Measurements from ENCODE around the gene OPHN1.

The OPHN1 gene

GRCh38 chrX:68232206-68232605, 201.1 kb downstream of the OPHN1 start:
- no peak overlapping the region for H3K4me3 ChIP-seq (ENCODE audit: insufficient read depth, low read depth, low read length)
- no peaks in the 10 kb centered on the region for H3K36me3 ChIP-seq (ENCODE audit: control insufficient read depth, insufficient read depth, low read length)
- H3K9me3 ChIP-seq (ENCODE audit: control insufficient read depth, low read length), result no peaks in the 10 kb centered on the region
- H3K27me3 ChIP-seq (ENCODE audit: control insufficient read depth, insufficient read depth, low read length, poor library complexity, severe bottlenecking), result no peaks in the 10 kb centered on the region
- no peaks in the 10 kb centered on the region for H3K4me1 ChIP-seq (ENCODE audit: control insufficient read depth, insufficient read depth, low read length)
- 90 to 97% methylated on average over 5 of the region's 5 CpGs for WGBS, 2 experiments
- H3K27ac ChIP-seq (ENCODE audit: insufficient read depth, low read depth, low read length, poor library complexity, severe bottlenecking), result no peak overlapping the region

- Histone ChIP-seq H3K4me1 (ENCODE audit: control insufficient read depth, insufficient read depth, low read length) (no peaks in the 10 kb centered on the region), H3K36me3 (ENCODE audit: control insufficient read depth, insufficient read depth, low read length) (no peaks in the 10 kb centered on the region), H3K27ac (ENCODE audit: insufficient read depth, low read depth, low read length, poor library complexity, severe bottlenecking) (no peak overlapping the region), H3K27me3 (ENCODE audit: control insufficient read depth, insufficient read depth, low read length, poor library complexity, severe bottlenecking) (no peaks in the 10 kb centered on the region), H3K9me3 (ENCODE audit: control insufficient read depth, low read length) (no peaks in the 10 kb centered on the region), H3K4me3 (ENCODE audit: insufficient read depth, low read depth, low read length) (no peak overlapping the region)
- WGBS, 2 experiments, result 90% methylated on average over 1 of the region's 1 CpG; no CpG with 5 or more reads in 1 of the 2 experiments
Measured at GRCh38 chrX:68209008-68209407, 224.3 kb downstream of the OPHN1 start.

DNA sequence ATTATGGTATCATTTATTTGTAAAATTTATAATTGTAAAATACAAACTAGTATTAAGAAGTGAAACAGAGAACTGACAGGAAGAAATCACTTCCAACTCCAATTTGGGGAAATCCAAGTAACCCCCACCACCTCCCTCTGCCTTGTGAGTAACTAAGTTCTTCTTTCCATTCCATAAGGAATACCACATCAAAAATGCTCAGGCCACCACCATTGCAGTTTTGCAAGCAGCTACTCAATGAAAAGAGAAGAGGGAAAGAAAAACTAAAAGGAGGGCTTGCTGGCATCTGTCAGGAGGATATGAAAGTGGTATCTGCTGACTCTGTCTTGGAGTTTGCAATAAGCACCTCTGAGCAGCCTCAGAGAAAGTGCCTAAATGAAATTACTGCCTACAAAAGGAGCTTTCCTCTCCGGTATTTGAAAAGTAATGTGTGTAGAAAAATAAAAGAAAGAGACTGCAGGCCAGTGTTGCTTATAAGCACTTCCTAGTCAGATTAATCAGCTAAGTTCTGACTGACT, 228.7 kb downstream of the OPHN1 start:
- no peaks in the 10 kb centered on the region for H3K9me3 ChIP-seq (ENCODE audit: control insufficient read depth, low read length)
- H3K27me3 ChIP-seq (ENCODE audit: control insufficient read depth, insufficient read depth, low read length, poor library complexity, severe bottlenecking), result no peaks in the 10 kb centered on the region
- WGBS, 2 experiments, result 100% methylated on average over 1 of the region's 1 CpG
- H3K36me3 ChIP-seq (ENCODE audit: control insufficient read depth, insufficient read depth, low read length), result no peaks in the 10 kb centered on the region
- H3K4me1 ChIP-seq (ENCODE audit: control insufficient read depth, insufficient read depth, low read length), result no peaks in the 10 kb centered on the region
- no peak overlapping the region for H3K27ac ChIP-seq (ENCODE audit: insufficient read depth, low read depth, low read length, poor library complexity, severe bottlenecking)
- no peak overlapping the region for H3K4me3 ChIP-seq (ENCODE audit: insufficient read depth, low read depth, low read length)

GRCh38 chrX:68203646-68204045, 229.6 kb downstream of the OPHN1 start:
- Histone ChIP-seq H3K27me3 (ENCODE audit: control insufficient read depth, insufficient read depth, low read length, poor library complexity, severe bottlenecking) (no peaks in the 10 kb centered on the region), H3K4me1 (ENCODE audit: control insufficient read depth, insufficient read depth, low read length) (no peaks in the 10 kb centered on the region), H3K36me3 (ENCODE audit: control insufficient read depth, insufficient read depth, low read length) (no peaks in the 10 kb centered on the region), H3K4me3 (ENCODE audit: insufficient read depth, low read depth, low read length) (no peak overlapping the region), H3K9me3 (ENCODE audit: control insufficient read depth, low read length) (no peaks in the 10 kb centered on the region), H3K27ac (ENCODE audit: insufficient read depth, low read depth, low read length, poor library complexity, severe bottlenecking) (no peak overlapping the region)
- 87 to 97% methylated on average over 2 of the region's 2 CpGs for WGBS, 2 experiments

GRCh38 chrX:68203211-68203610, 230.1 kb downstream of the OPHN1 start:
- Histone ChIP-seq H3K27ac (ENCODE audit: insufficient read depth, low read depth, low read length, poor library complexity, severe bottlenecking) (no peak overlapping the region), H3K36me3 (ENCODE audit: control insufficient read depth, insufficient read depth, low read length) (no peaks in the 10 kb centered on the region), H3K27me3 (ENCODE audit: control insufficient read depth, insufficient read depth, low read length, poor library complexity, severe bottlenecking) (no peaks in the 10 kb centered on the region), H3K4me3 (ENCODE audit: insufficient read depth, low read depth, low read length) (no peak overlapping the region), H3K9me3 (ENCODE audit: control insufficient read depth, low read length) (no peaks in the 10 kb centered on the region), H3K4me1 (ENCODE audit: control insufficient read depth, insufficient read depth, low read length) (no peaks in the 10 kb centered on the region)
- 83 to 86% methylated on average over 1 of the region's 1 CpG for WGBS, 2 experiments

DNA sequence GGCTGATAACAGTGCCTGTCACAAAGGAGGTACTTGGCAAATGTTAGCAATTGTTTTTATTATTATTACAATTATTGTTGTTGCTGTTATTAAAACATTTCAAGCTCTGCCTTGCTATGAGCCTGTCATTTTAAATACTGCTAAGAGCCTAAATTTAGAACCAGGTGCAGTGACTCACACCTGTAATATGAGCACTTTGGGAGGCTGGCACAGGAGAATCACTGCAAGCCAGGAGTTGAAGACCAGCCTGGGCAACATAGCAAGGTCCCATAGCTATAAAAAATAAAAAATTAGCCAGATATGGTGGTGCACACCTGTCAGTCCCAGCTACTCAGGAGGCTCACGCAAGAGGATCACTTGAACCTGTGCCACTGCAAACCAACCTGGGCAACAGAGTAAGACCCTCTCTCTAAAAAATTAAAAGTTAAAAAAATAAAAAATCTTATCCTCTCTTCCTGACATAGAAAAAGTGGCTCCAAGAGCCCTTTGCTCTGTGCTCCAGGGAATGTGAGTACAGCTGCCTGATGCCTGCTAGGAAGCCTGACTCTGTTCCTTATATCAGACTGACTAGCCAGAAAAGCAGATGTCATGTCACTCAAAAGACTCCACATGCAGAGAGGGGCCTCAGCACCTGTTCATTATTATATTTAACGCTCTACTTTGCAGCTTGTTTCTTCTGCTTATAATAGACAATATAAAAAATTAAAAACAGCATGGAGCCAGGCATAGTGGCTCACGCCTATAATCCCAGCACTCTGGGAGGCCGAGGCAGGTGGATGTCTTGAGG, 234.0 kb downstream of the OPHN1 start:
- no peak overlapping the region for H3K4me3 ChIP-seq (ENCODE audit: insufficient read depth, low read depth, low read length)
- H3K36me3 ChIP-seq (ENCODE audit: control insufficient read depth, insufficient read depth, low read length), result no peaks in the 10 kb centered on the region
- 89 to 93% methylated on average over 3 to 4 of the region's 4 CpGs for WGBS, 2 experiments
- no peaks in the 10 kb centered on the region for H3K9me3 ChIP-seq (ENCODE audit: control insufficient read depth, low read length)
- H3K27ac ChIP-seq (ENCODE audit: insufficient read depth, low read depth, low read length, poor library complexity, severe bottlenecking), result no peak overlapping the region
- H3K27me3 ChIP-seq (ENCODE audit: control insufficient read depth, insufficient read depth, low read length, poor library complexity, severe bottlenecking), result no peaks in the 10 kb centered on the region
- no peaks in the 10 kb centered on the region for H3K4me1 ChIP-seq (ENCODE audit: control insufficient read depth, insufficient read depth, low read length)

GRCh38 chrX:68196939-68197791, 236.1 kb downstream of the OPHN1 start:
- Histone ChIP-seq H3K27me3 (ENCODE audit: control insufficient read depth, insufficient read depth, low read length, poor library complexity, severe bottlenecking) (no peaks in the 10 kb centered on the region), H3K4me3 (ENCODE audit: insufficient read depth, low read depth, low read length) (no peak overlapping the region), H3K36me3 (ENCODE audit: control insufficient read depth, insufficient read depth, low read length) (no peaks in the 10 kb centered on the region), H3K9me3 (ENCODE audit: control insufficient read depth, low read length) (no peaks in the 10 kb centered on the region), H3K27ac (ENCODE audit: insufficient read depth, low read depth, low read length, poor library complexity, severe bottlenecking) (no peak overlapping the region), H3K4me1 (ENCODE audit: control insufficient read depth, insufficient read depth, low read length) (no peaks in the 10 kb centered on the region)
- 48 to 58% methylated on average over 3 to 4 of the region's 5 CpGs for WGBS, 2 experiments

GRCh38 chrX:68195561-68195960, 237.7 kb downstream of the OPHN1 start:
- Histone ChIP-seq H3K27me3 (ENCODE audit: control insufficient read depth, insufficient read depth, low read length, poor library complexity, severe bottlenecking) (no peaks in the 10 kb centered on the region), H3K27ac (ENCODE audit: insufficient read depth, low read depth, low read length, poor library complexity, severe bottlenecking) (no peak overlapping the region), H3K9me3 (ENCODE audit: control insufficient read depth, low read length) (no peaks in the 10 kb centered on the region), H3K4me1 (ENCODE audit: control insufficient read depth, insufficient read depth, low read length) (no peaks in the 10 kb centered on the region), H3K4me3 (ENCODE audit: insufficient read depth, low read depth, low read length) (no peak overlapping the region), H3K36me3 (ENCODE audit: control insufficient read depth, insufficient read depth, low read length) (no peaks in the 10 kb centered on the region)

GRCh38 chrX:68193786-68194185, 239.5 kb downstream of the OPHN1 start:
- H3K4me1 ChIP-seq (ENCODE audit: control insufficient read depth, insufficient read depth, low read length), result no peaks in the 10 kb centered on the region
- WGBS, 2 experiments, result 96% methylated on average over 2 of the region's 2 CpGs
- no peaks in the 10 kb centered on the region for H3K36me3 ChIP-seq (ENCODE audit: control insufficient read depth, insufficient read depth, low read length)
- no peak overlapping the region for H3K4me3 ChIP-seq (ENCODE audit: insufficient read depth, low read depth, low read length)
- no peak overlapping the region for H3K27ac ChIP-seq (ENCODE audit: insufficient read depth, low read depth, low read length, poor library complexity, severe bottlenecking)
- no peaks in the 10 kb centered on the region for H3K9me3 ChIP-seq (ENCODE audit: control insufficient read depth, low read length)
- no peaks in the 10 kb centered on the region for H3K27me3 ChIP-seq (ENCODE audit: control insufficient read depth, insufficient read depth, low read length, poor library complexity, severe bottlenecking)

GRCh38 chrX:68193234-68193633, 240.1 kb downstream of the OPHN1 start:
- no peaks in the 10 kb centered on the region for H3K36me3 ChIP-seq (ENCODE audit: control insufficient read depth, insufficient read depth, low read length)
- H3K4me1 ChIP-seq (ENCODE audit: control insufficient read depth, insufficient read depth, low read length), result no peaks in the 10 kb centered on the region
- WGBS, 2 experiments, result 83 to 85% methylated on average over 3 of the region's 3 CpGs

More at GRCh38 chrX:68193234-68193633, 240.1 kb downstream of the OPHN1 start:
- no peak overlapping the region for H3K27ac ChIP-seq (ENCODE audit: insufficient read depth, low read depth, low read length, poor library complexity, severe bottlenecking)
- no peaks in the 10 kb centered on the region for H3K9me3 ChIP-seq (ENCODE audit: control insufficient read depth, low read length)
- no peak overlapping the region for H3K4me3 ChIP-seq (ENCODE audit: insufficient read depth, low read depth, low read length)
- no peaks in the 10 kb centered on the region for H3K27me3 ChIP-seq (ENCODE audit: control insufficient read depth, insufficient read depth, low read length, poor library complexity, severe bottlenecking)
